OCI-M2 (cell line): ENCODE results near the gene RASA3.

Experiments used
- DNase-seq: peaks from one replicate; lab custom pipeline; 2025; ENCODE audit not compliant: unreplicated experiment; lab: John Stamatoyannopoulos, UW

Gene RASA3

GRCh38 chr13:114010401-114011101, 121.9 kb downstream of the RASA3 start:
- no peak for DNase-seq

GRCh38 chr13:114009590-114010400, 122.6 kb downstream of the RASA3 start:
- DNase-seq = no peak

DNA sequence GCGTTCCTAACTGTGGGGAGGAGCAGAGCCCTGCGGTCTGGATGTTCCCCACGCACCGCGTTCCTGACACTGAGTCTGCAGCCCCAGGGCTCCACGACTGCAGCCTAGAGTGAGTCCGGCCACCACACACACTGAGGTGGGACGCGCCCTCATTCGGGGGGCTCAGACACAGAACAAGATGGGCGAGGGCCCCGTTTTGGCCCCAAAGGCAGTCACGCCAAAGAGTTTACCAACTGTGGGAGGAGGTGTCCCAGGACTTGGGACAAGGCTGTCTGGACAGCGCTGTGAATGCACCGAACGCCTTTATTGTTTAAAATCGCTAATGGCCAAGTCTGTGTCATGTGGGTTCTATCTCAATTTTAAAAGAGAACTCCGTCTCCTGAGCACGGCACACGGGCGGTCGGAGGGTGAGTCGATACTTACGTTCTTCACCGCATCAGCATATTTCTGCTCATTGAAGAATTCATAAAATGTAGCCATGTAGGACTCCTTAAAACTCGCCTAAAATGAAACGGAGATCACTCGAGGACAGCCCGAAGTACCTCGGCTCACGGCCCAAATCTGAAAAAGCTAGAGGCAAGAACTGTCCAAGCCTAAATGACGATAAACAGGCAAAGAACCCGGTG, 123.3 kb downstream of the RASA3 start:
- DNase-seq = no peak

GRCh38 chr13:114007566-114007965, 124.9 kb downstream of the RASA3 start:
- DNase-seq = no peak

DNA sequence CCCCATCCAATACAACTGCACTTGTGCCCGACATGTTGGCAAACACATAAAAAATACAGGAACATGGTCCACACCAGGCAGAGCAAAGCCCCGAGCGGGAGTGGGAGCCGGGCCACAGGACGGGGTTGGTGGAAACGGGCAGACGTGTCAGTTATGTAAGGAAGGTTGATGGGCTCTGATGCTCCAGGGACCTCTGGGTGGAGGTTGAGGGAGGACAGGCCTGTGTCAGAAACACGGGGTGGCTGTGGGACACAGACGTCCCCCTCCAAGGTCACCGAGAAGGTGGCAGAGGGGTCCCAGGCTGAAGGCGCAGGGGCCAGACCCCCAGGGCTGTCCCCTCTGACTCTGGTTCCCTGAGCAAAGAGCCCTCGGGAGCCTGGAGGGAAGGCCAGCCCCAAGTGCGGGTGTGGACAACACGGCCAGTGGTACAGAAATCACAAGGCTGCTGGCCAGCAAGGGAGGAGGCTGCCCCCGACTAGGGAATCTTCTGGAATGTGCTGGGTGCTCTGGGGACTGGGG, 127.2 kb downstream of the RASA3 start:
- no peak for DNase-seq

DNA sequence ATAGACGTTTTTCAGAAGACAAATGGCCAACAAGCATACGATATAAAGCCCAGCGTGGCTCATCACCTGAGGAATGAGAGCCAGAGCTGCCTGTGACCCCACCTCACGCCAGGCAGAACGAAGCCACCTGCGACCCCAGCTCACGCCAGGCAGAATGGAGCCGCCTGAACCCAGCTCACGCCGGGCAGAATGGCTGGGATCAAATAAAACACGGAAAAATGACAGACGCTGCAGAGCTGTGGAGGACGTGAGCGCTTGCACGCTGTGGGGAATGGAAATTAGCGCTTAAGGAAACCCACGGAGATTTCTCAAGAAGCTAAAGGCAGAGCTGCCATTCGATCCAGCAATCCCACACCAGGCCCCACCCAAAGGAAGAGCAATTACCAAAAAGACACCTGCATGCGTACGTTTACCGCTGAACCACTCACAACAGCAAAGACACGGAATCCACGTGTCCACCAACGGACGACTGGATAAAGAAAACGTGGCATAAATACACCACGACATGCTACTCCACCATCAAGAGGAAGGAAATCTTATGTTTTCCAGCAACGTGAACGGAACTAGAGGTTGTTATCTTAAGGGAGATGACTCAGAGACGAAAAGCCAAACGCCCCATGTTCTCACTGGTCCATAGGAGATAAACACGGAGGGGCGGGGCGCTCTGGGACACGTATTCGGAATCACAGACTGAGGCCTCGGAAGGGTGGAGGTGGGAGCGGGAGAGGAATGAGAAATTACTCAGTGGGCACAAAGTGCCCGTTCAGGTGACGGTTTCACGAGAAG, 127.8 kb downstream of the RASA3 start:
- no peak for DNase-seq

GRCh38 chr13:114002771-114003321, 129.6 kb downstream of the RASA3 start:
- DNase-seq = no peak

DNA sequence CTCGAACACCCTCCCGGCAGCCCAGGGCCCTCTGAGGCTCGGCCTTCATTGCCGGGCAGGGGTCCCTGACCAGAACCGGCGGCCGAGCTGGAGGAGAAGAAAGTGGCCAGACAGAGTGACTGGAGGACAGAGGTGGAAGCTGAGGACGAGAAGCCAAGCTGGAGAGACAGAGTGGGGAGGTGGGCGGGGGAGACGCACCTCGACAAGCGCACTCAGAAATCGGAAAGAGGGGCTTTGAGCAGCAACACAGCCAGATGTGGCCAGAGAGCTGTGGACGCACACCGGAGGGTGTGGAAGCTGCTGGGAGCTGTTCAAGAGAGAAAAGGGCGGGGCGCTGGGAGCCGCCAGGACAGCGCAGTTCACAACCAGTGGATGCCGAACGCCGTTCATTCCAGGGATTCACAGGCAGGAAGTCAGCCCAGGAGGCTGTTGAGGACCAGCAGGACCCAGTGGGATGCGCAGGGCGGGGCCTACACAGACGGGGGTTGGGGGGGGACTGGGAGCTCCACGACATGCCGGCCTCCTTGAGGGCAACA, 130.3 kb downstream of the RASA3 start:
- no peak for DNase-seq

GRCh38 chr13:114001331-114002008, 131.0 kb downstream of the RASA3 start:
- DNase-seq = no peak

GRCh38 chr13:114000151-114001040, 132.0 kb downstream of the RASA3 start:
- DNase-seq = no peak

DNA sequence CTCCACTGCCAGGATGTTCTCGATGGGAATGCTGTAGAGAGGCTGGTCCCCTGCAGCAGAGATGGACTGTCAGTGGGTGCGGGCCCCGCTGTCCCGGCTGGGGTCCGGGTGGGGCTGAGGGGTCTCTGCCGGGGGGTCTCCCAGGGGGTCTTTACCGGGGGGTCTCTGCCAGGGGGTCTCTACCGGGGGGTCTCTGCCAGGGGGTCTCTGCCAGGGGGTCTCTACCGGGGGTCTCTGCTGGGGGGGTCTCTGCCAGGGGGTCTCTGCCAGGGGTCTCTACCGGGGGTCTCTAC, 132.9 kb downstream of the RASA3 start:
- DNase-seq = no peak

DNA sequence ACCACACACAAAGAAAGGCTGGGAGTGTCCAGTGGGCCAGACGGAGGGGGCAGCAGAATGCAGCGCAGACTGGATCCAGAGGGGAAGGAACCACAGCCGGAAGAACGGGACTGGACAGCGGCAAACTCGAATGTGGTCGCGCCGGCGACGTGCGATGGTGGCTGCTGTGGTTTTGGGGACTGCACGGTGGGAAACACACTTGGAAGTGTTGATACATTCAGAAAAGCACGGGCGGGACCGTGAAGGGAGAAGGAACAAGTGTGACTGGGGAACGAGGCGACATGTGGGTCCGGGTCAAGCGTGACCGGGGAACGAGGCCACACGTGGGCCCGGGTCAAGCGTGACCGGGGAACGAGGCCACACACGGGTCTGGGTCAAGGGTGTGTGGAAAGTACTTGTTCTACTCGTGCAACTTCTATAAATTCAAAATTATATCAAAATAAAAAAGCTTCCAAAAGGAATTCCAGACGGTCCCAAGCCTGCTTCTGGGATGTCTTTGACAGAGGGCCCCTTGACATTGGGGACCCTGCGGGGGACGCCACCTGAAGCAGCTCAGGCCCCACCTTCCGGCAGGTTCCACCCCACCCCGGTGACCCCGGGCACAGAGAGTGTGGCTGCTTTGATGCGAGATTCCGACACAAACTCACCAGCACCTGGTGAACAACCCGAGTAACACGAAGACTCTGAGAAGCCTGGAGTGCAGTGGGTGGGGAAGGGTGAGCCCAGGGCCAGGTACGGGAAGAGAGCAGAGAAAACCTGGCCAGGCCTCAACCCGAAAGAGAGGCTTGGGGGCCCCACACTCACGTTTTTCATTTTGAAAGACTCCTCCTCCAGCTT, 133.4 kb downstream of the RASA3 start:
- DNase-seq = no peak

GRCh38 chr13:113997845-113998751, 134.3 kb downstream of the RASA3 start:
- DNase-seq = no peak

DNA sequence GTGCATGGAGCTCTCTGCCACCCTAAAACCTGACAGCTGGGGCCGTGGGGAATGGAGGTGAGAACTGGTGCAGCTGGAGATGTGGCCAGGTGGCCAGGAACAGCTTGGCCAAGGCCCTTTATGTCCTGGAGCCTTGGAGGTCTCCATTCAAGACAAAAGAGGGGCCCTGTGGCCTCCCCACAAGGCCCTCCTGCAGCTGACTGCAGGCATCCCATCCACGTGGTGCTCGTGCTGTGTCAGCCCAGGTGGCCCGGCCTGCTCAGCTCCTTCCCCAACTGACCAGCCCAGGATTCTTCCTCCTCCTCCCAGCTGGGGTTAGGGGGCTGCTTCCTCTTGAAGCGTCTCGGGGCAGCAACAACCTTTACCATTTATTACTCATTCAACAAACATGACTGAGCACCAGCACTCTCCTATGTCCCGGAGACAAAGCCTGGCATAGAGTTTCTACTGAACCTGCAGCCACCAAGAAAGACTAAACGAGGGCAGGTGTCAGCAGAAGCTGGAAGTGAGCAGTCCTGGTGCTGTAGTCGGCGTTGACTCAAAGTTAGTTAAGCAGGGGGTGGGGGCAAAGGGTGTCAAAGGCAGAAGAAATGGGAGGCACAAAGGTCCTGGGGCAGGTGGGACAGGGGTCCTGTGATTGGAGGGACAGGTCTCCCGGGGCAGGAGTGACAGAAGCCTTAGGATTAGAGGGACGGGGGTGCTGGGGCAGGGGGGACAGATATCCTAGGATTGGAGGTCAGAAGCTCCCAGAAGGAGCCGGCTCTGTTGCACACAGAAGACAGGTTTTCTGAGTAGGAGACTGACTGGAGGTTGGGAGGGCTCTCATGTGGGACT, 135.3 kb downstream of the RASA3 start:
- no peak for DNase-seq

DNA sequence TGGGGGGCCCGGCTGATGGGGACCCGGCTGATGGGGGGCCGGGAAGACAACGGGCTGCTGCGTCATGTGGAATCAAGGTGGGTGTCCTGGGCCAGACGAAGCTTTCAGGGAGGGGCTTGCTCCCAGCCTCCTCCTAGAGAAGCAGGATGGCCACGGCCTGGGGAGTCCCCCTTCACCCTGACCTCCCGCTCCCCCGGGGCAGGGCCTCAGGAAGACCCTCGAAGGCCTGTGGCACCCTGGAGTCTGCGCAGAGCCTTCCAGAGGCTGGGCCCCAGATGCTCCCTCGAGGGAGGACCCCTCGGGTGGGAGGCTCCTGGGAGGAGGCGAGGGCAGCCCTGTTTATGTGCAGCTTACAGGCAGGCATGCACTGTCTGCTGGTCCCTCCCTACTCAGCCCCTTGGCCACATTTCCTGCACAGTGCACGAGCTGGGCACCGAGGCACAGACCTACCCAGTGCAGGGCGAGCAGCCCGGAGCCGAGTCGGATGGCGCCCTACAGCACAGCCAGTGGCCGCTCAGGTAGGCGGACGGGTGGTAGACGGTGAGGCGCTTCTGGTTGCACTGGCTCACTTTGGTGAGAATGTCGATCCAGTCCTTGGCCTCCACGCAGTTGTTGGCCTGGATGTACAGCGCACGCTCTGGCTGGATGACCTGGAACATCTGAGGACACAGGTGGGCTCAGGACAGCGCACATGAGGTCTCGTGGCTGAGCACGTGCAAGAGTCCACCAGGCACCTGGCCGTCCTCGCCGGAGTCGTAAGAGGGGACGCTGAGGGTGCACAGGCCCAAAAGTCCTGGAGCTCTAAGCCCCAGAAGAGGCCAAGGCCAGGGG, 136.1 kb downstream of the RASA3 start:
- DNase-seq = no peak
